HepG2 (cell line): ENCODE results near the gene VAMP4. TPM values are rescaled to one million over a fixed set of nuclear protein-coding genes. Genes with fewer than 3 reads are reported as not detected.

Experiments used
- ARID3A ChIP-seq: IDR thresholded peaks from 2 replicates; pipeline ENCODE4 v1.6.1; 2012; ENCODE audit warnings: low read depth, low read length, improper control_type of control experiment
- ATF7 ChIP-seq, 2 experiments: fragments of 450-650 bp in 1 of 2; sonication (generic) in 1 of 2; formaldehyde crosslinking in 1 of 2; IDR thresholded peaks; 2 replicates each; pipeline versions ENCODE4 v1.4.0 to v1.6.1; 2016 to 2020; ENCODE audit warnings: antibody characterized with exemption in 1 of 2, mild to moderate bottlenecking in 1 of 2, missing genetic modification reagents in 1 of 2
- BORCS8-MEF2B ChIP-seq: sonication (generic); formaldehyde crosslinking; IDR thresholded peaks from 2 replicates; pipeline ENCODE4 v1.8.0; 2022; ENCODE audit warnings: mild to moderate bottlenecking, missing genetic modification reagents
- CCDC6 ChIP-seq: sonication (generic); formaldehyde crosslinking; IDR thresholded peaks from 2 replicates; pipeline ENCODE4 v1.8.1; 2022; ENCODE audit warnings: mild to moderate bottlenecking, missing genetic modification reagents, moderate library complexity
- DR1 ChIP-seq: sonication (generic); formaldehyde crosslinking; IDR thresholded peaks from 2 replicates; pipeline ENCODE4 v1.8.0; 2021; ENCODE audit warnings: mild to moderate bottlenecking, missing genetic modification reagents, inconsistent platforms
- FUBP1 ChIP-seq: sonication (generic); formaldehyde crosslinking; IDR thresholded peaks from 2 replicates; pipeline ENCODE4 v1.5.1; 2020; ENCODE audit warnings: missing genetic modification reagents, mild to moderate bottlenecking, borderline replicate concordance
- MED1 ChIP-seq: sonication (generic); formaldehyde crosslinking; IDR thresholded peaks from 2 replicates; pipeline ENCODE4 v1.4.0; 2020; ENCODE audit warnings: missing genetic modification reagents
- MIER3 ChIP-seq: IDR thresholded peaks from 2 replicates; pipeline ENCODE4 v1.6.1; 2016; ENCODE audit warnings: missing compliant biosample characterization, borderline replicate concordance
- MYC ChIP-seq: sonication (generic); formaldehyde crosslinking; IDR thresholded peaks from 2 replicates; pipeline ENCODE4 v1.9.0; 2021; ENCODE audit warnings: missing genetic modification reagents, borderline replicate concordance
- NCOA5 ChIP-seq: sonication (generic); formaldehyde crosslinking; IDR thresholded peaks from 2 replicates; pipeline ENCODE4 v1.4.0; 2020; ENCODE audit warnings: missing genetic modification reagents
- NFKBIZ ChIP-seq: IDR thresholded peaks from 2 replicates; pipeline ENCODE4 v1.6.1; 2018; ENCODE audit warnings: missing genetic modification reagents, missing compliant biosample characterization
- PHF20 ChIP-seq: sonication (generic); formaldehyde crosslinking; IDR thresholded peaks from 2 replicates; pipeline ENCODE4 v1.5.0; 2020; ENCODE audit warnings: mild to moderate bottlenecking, missing genetic modification reagents
- SATB2 ChIP-seq: sonication (generic); formaldehyde crosslinking; IDR thresholded peaks from 2 replicates; pipeline ENCODE4 v1.5.0; 2020; ENCODE audit warnings: missing genetic modification reagents
- TEF ChIP-seq: sonication (generic); formaldehyde crosslinking; IDR thresholded peaks from 2 replicates; pipeline ENCODE4 v1.5.0; 2020; ENCODE audit warnings: missing genetic modification reagents
- THAP7 ChIP-seq: sonication (generic); formaldehyde crosslinking; IDR thresholded peaks from 2 replicates; pipeline ENCODE4 v1.8.1; 2023; ENCODE audit warnings: mild to moderate bottlenecking, missing genetic modification reagents
- XBP1 ChIP-seq: sonication (generic); formaldehyde crosslinking; IDR thresholded peaks from 2 replicates; pipeline ENCODE4 v1.5.0; 2020; ENCODE audit warnings: missing genetic modification reagents
- ZEB1 ChIP-seq: IDR thresholded peaks from 2 replicates; pipeline ENCODE4 v1.6.1; 2012; ENCODE audit warnings: mild to moderate bottlenecking, low read depth, inconsistent platforms; ENCODE audit not compliant: insufficient replicate concordance
- ZFP1 ChIP-seq: IDR thresholded peaks from 2 replicates; pipeline ENCODE4 v1.6.1; 2016
- ZNF143 ChIP-seq: sonication (generic); formaldehyde crosslinking; IDR thresholded peaks from 2 replicates; pipeline ENCODE4 v1.4.0; 2020; ENCODE audit warnings: missing genetic modification reagents
- ZNF232 ChIP-seq: sonication (generic); formaldehyde crosslinking; IDR thresholded peaks from 2 replicates; pipeline ENCODE4 v1.4.0; 2020; ENCODE audit warnings: missing genetic modification reagents, borderline replicate concordance
- ZNF251 ChIP-seq: sonication (generic); formaldehyde crosslinking; IDR thresholded peaks from 2 replicates; pipeline ENCODE4 v1.9.0; 2021; ENCODE audit warnings: mild to moderate bottlenecking, missing genetic modification reagents
- ZNF331 ChIP-seq: sonication (generic); formaldehyde crosslinking; IDR thresholded peaks from 2 replicates; pipeline ENCODE4 v1.4.0; 2020; ENCODE audit warnings: missing genetic modification reagents
- ZNF672 ChIP-seq: sonication (generic); formaldehyde crosslinking; IDR thresholded peaks from 2 replicates; pipeline ENCODE4 v1.8.1; 2022; ENCODE audit warnings: missing genetic modification reagents
- ZNF772 ChIP-seq: sonication (generic); formaldehyde crosslinking; IDR thresholded peaks from 2 replicates; pipeline ENCODE4 v1.5.0; 2020; ENCODE audit warnings: mild to moderate bottlenecking, missing genetic modification reagents
- ZNF773 ChIP-seq: sonication (generic); formaldehyde crosslinking; IDR thresholded peaks from 2 replicates; pipeline ENCODE4 v1.4.0; 2020; ENCODE audit warnings: missing genetic modification reagents, borderline replicate concordance
- ZNF792 ChIP-seq: IDR thresholded peaks from 2 replicates; pipeline ENCODE4 v1.6.1; 2016
- ZNF850 ChIP-seq: sonication (generic); formaldehyde crosslinking; conservative IDR thresholded peaks from 2 replicates; pipeline ENCODE4 v1.9.0; 2021; ENCODE audit warnings: mild to moderate bottlenecking, missing genetic modification reagents
- ZSCAN30 ChIP-seq: sonication (generic); formaldehyde crosslinking; IDR thresholded peaks from 2 replicates; pipeline ENCODE4 v1.5.0; 2020; ENCODE audit warnings: mild to moderate bottlenecking, missing genetic modification reagents
- polyA plus RNA-seq, 8 experiments: library from polyadenylated mRNA; depleted of rRNA in 3 of 8; stranded (reverse) in 7 of 8; unstranded in 1 of 8; fragments of >200 nt; fragmentation: Illumina TruSeq in 4 of 8; extraction: Trizol in 4 of 8; gene quantifications; 2 replicates each; pipeline versions ENCODE4 v1.2.1 to v1.2.3, GENCODE V29; 2011 to 2016; ENCODE audit warnings: low read depth in 4 of 8, missing spikeins in 1 of 8, mixed read lengths in 1 of 8; ENCODE audit not compliant: insufficient read depth in 1 of 8
- total RNA-seq, 5 experiments: library from RNA; depleted of rRNA; stranded (reverse); fragments of >200 nt; fragmentation: Illumina TruSeq; extraction: Trizol; gene quantifications; 2 replicates each; pipeline ENCODE4 v1.2.3, GENCODE V29; 2016; ENCODE audit warnings: low read depth in 1 of 5

The VAMP4 gene
- total and polyA plus RNA-seq, 2 of the 13 experiments (the other 11 are each of a cell fraction or from before 2014, with no cell fraction given), result 1.4 to 2.0 TPM

GRCh38 chr1:171741872-171742576, at the start of gene VAMP4 (continued):
- TF ChIP-seq FUBP1 (CRISPR knock-in tag), result no peak
- TF ChIP-seq ZNF672 (CRISPR knock-in tag), result no peak
- TF ChIP-seq ZNF792 (CRISPR knock-in tag), result peak; percentile 55
- no peak for TF ChIP-seq THAP7 (CRISPR knock-in tag)
- TF ChIP-seq ZFP1, result no peak
- no peak for TF ChIP-seq ZNF773 (CRISPR knock-in tag)
- no peak for TF ChIP-seq ZNF143 (CRISPR knock-in tag)
- peak; percentile 84; the same call in 1 of the 2 replicates for TF ChIP-seq CCDC6 (CRISPR knock-in tag)
- TF ChIP-seq PHF20 (CRISPR knock-in tag), result peak; percentile 84
- TF ChIP-seq ZEB1, result peak; percentile 65
- no peak for TF ChIP-seq ZNF850 (CRISPR knock-in tag)
- no peak for TF ChIP-seq TEF (CRISPR knock-in tag)
- peak; percentile 62; the same call in 1 of the 2 replicates for TF ChIP-seq BORCS8-MEF2B (CRISPR knock-in tag)
- 0 out of 2 replicates have a peak, but pooled peaks have one; percentile 29 for TF ChIP-seq DR1 (CRISPR knock-in tag)
- no peak for TF ChIP-seq SATB2
- peak; percentile 57; the same call in 1 of the 2 replicates for TF ChIP-seq ARID3A
- no peak for TF ChIP-seq ZNF251 (CRISPR knock-in tag)
- TF ChIP-seq ZNF232 (CRISPR knock-in tag), result no peak
- TF ChIP-seq NCOA5 (CRISPR knock-in tag), result no peak
- TF ChIP-seq MED1 (CRISPR knock-in tag), result peak; percentile 54
- TF ChIP-seq ATF7 (IDR thresholded peaks at IDR 0.05), result no peak
- TF ChIP-seq ATF7 (CRISPR knock-in tag; IDR thresholded peaks at IDR 0.05), result peak; percentile 33; the same call in 1 of the 2 replicates
- TF ChIP-seq NFKBIZ (CRISPR knock-in tag), result no peak
- TF ChIP-seq XBP1 (CRISPR knock-in tag), result no peak
- TF ChIP-seq ZSCAN30, result no peak
- peak; percentile 59; the same call in 1 of the 2 replicates for TF ChIP-seq ZNF331 (CRISPR knock-in tag)
- 0 out of 2 replicates have a peak, but pooled peaks have one; percentile 23 for TF ChIP-seq MIER3
- peak; percentile 81; the same call in 1 of the 2 replicates for TF ChIP-seq ZNF772 (CRISPR knock-in tag)
- peak; percentile 84 for TF ChIP-seq MYC
